Astrocyte of the spinal cord (primary cell): Measurements from ENCODE around the gene GPSM1.

ENCODE experiments used
- DNase-seq: peaks from one replicate; pipeline ENCODE4 v3.0.0; 2011; ENCODE audit warnings: low read depth, low spot score
- H3K4me3 ChIP-seq: 2 replicates; pipeline ENCODE4 v1.5.1; 2011; ENCODE audit warnings: low read depth, mild to moderate bottlenecking, low read length, moderate library complexity
- in situ Hi-C: cut with HindIII; loops from 2 replicates; pipeline ENCODE4 v1.10.0; 2017; ENCODE audit warnings: low sequenced_read_pairs
- TF ChIP-seq, protein P1 (sequence below): IDR thresholded peaks from 2 replicates; pipeline ENCODE4 v1.5.1; 2012; ENCODE audit warnings: low read depth, mild to moderate bottlenecking, low read length, inconsistent platforms

GPSM1 gene

DNA sequence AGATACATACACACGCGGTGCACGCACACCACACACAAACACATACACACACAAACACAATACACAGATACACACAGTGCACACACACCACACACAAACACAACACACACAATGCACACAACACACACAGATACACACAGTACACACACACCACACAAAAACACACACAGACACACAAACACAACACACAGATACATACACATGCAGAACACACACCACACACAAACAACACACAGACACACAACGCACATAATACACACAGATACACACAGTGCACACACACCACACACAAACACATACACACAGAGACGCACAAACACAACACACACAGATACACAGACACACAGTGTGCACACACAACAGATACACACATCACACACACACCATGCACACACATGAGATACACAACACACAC, 17.5 kb upstream of the GPSM1 start:
- no peak for DNase-seq
- in situ Hi-C loops = no loop called here
- H3K4me3 ChIP-seq = no peak overlapping the region
- TF ChIP-seq, protein P1, sequence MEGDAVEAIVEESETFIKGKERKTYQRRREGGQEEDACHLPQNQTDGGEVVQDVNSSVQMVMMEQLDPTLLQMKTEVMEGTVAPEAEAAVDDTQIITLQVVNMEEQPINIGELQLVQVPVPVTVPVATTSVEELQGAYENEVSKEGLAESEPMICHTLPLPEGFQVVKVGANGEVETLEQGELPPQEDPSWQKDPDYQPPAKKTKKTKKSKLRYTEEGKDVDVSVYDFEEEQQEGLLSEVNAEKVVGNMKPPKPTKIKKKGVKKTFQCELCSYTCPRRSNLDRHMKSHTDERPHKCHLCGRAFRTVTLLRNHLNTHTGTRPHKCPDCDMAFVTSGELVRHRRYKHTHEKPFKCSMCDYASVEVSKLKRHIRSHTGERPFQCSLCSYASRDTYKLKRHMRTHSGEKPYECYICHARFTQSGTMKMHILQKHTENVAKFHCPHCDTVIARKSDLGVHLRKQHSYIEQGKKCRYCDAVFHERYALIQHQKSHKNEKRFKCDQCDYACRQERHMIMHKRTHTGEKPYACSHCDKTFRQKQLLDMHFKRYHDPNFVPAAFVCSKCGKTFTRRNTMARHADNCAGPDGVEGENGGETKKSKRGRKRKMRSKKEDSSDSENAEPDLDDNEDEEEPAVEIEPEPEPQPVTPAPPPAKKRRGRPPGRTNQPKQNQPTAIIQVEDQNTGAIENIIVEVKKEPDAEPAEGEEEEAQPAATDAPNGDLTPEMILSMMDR = no peak

DNA sequence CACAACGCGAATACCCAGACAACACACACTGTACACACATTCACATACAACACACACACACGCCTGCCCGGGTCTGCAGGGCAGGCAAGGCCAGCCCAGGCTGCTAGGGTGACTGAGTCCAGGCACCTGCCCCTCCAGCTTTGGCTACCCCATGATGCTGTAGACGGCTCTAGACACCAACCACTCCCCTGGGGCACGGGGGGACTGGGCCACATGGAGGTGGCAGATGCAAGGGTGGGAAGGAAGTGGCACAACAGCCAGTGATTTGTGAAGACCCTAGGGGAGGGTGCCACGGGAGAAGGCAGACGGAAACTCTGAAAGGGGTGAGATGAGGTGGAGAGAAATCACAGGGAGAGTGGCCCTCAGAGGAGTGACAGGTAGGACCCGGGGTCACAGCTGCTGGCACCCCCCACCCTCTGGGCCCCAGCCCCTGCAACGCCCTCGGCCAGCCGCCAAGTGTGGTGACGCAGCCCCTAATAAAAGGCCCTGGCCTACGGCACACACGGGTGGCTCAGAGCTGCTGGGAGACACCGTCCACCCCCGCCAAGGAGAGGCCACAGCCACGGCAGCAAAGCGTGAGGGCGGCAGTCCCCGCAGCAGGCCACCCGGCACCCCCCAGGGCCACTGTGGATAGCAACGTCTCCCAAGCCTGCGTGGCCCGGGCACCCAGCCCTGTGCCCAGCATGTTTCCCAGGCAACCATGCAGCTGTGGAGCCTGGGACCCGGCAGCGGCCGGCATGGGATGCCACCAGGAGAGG, 16.9 kb upstream of the GPSM1 start:
- in situ Hi-C loops = no loop called here
- no peak for DNase-seq
- TF ChIP-seq, protein P1 = no peak
- no peak overlapping the region for H3K4me3 ChIP-seq

DNA sequence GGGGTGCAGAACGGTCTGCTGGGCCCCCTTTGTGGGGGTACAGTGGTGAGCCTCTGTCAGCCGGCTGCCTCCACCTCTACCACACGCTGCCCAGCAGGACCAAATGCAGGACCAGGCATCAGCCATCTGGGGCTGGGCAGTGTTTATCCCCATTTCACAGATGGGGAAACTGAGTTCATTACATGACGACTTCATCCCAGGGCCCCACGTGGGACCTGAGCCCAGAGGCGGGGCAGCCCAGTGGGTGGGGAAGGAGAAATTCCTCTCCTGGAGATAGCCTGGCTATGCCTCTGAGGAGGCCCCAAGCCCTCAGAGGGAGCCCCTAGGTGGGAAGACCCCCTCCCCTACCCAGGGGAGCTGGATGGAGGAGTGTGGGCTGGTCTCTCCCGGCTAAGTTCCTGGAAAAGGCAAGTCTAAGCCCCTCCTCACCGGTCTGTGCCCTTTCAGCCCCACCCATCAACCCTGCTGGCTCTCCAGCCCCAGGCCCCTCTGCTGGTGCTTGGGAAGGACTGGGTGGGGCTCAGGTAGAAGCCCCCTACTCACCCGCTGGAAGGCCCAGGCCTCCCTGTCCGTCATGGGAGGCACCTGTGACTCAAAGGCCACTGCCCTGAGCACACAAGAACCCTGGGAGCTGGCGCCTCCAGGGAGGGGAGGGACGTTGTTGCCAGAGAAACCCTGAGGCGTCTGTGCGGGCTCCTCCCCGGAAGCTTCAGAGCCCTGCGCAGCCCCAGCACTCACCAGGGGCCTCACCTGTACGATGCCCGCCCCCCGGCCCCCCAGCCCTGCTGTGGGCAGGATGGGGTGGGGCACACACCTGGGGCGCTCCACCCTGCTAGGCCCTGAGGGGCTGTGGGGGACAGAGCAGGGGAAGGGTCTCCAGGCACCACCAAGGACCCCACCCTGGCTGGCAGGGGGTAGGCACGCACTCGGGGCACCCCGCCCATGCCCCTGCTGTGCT, 16.0 kb upstream of the GPSM1 start:
- in situ Hi-C loops = no loop called here
- DNase-seq = no peak
- no peak overlapping the region for H3K4me3 ChIP-seq
- TF ChIP-seq, protein P1 = no peak

DNA sequence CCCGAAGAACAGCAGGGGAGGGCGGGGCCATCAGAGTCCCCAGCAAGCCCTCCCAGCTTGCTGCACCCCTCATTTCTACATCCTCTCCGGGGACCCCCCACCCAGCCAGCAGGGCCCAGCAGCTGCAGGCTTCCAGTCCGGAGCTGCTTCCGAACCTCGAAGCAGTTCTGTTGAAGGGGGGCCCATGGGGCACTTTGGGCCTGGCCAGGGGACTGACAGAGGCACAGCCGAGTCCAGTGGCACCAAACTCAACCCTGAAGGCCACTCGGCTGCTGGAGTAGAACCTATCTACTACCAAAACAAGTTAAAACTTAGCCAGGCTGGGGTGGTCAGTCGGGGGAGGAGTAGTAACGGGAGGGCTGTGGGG, 15.3 kb upstream of the GPSM1 start:
- no peak overlapping the region for H3K4me3 ChIP-seq
- in situ Hi-C loops = no loop called here
- no peak for DNase-seq
- TF ChIP-seq, protein P1 = no peak

DNA sequence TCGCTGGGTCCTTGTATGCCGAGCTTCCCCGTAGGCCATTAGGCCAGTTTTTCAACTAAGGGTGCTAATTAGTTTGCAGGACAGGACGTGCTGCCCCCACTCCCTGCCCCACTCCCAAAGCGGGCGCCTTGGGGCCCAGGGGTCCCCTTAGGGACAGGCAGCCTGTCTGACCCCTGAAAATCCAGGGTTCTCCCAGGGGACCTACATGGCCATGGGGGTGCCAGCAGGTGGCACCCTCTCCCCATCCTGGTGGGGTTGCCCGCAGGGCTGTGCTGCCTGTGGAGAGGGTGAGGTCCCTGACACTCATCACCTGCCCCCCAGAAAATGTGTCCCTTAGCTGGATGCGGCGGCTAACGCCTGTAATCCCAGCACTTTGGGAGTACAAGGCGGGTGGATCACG, 14.9 kb upstream of the GPSM1 start:
- TF ChIP-seq, protein P1 = peak; percentile 75
- DNase-seq = peak; percentile 23
- in situ Hi-C loops = no loop called here
- no peak overlapping the region for H3K4me3 ChIP-seq

DNA sequence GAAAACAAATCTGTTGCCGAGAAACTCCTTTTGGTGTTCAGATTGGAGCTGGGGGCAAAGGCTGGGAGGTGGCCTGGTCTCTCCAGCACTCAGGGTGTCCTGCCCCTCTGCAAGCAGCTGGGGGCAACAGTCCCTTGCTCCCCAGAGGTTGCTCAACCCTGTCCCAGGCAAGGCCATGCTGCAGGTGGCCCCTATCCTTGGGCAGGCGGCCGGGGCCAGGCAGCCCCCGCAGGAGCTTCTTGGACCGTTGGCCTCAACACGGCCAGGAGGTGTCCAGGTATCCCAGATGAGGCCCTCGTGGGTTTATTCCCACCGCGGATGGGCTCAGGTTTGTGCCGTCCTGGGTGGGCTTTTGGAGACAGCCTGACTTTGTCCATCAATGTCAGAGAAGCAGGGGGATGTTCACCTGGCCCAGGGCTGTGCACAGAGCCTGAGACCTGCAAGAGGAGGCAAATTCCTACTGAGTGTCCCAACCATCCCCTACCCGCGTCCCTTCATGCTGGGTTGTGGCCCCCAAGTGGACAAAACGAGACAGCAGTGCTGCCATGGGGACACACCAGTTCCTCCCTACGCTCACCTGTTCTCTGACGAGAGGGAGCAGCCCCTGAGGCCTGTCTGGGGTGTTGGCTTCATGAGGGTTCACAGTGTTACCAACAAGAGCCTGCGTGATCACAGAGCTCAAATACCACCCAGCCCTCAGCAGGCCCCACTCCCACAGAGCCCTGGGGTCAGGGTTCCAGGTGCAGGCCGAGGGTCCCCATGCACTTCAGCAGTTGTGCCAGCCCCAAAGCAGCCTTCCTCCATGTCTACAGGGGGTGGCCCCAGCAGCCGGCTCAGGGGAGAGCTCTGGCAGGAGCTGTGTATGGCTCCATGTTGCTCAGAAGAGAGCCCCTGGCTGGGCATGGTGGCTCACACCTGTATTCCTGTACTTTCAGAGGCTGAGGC, 14.0 kb upstream of the GPSM1 start:
- H3K4me3 ChIP-seq = no peak overlapping the region
- TF ChIP-seq, protein P1 = no peak
- in situ Hi-C loops = no loop called here
- DNase-seq = no peak
